ENCODE measurements around the gene TRMO. TPM values are rescaled to one million over a fixed set of nuclear protein-coding genes. Genes with fewer than 3 reads are reported as not detected.

The TRMO gene
- total RNA-seq, 1 experiment from 2014 or later, result 8.6 TPM

- no peaks in the 10 kb centered on the region for H4K20me1 ChIP-seq (ENCODE audit: control insufficient read depth, insufficient read depth, insufficient read length)
- no peaks in the 10 kb centered on the region for H3K27me3 ChIP-seq (ENCODE audit: insufficient read depth, low read length)
- no peaks in the 10 kb centered on the region for H3K79me1 ChIP-seq (ENCODE audit: insufficient read depth, low read depth, low read length, poor library complexity, severe bottlenecking)
- H3T11ph ChIP-seq (ENCODE audit: low read length), result no peak overlapping the region
- Mint-ChIP-seq H3K27ac (no peak overlapping the region), H3K36me3 (ENCODE audit: insufficient read depth in 1 of 3, low read depth in 3 of 3) (no peaks in the 10 kb centered on the region), H3K27me3 (ENCODE audit: low read depth) (peaks cover 58% of the 10 kb centered on the region), H3K9me3 (peaks cover 0 to 3% of the 10 kb centered on the region in 2 experiments; a peak in 1 of 5 replicates), H3K4me3 (no peak overlapping the region), H3K4me1 (peaks cover 9 to 10% of the 10 kb centered on the region in 2 experiments)
- DNase-seq, result peak; percentile 70
- no peak overlapping the region for H3K14ac ChIP-seq (ENCODE audit: insufficient read depth, low read length)
- TF ChIP-seq CTCF (conservative IDR thresholded peaks at IDR 0.05), result peak; percentile 93
- no peak overlapping the region for H2BK20ac ChIP-seq (ENCODE audit: low read depth, low read length, poor library complexity, severe bottlenecking)
- H3K27ac ChIP-seq (ENCODE audit: insufficient read length, low read depth, low read length), result no peak overlapping the region
- H4K5ac ChIP-seq (ENCODE audit: insufficient read length, low read depth, low read length), result no peak overlapping the region
- H3K4me1 ChIP-seq (ENCODE audit: insufficient read depth, low read length), result no peaks in the 10 kb centered on the region
- H2BK120ac ChIP-seq (ENCODE audit: low read depth, low read length, poor library complexity, severe bottlenecking), result no peak overlapping the region
- no peaks in the 10 kb centered on the region for H3K23me2 ChIP-seq (ENCODE audit: insufficient read length, low read depth, low read length, poor library complexity, severe bottlenecking)
- no peaks in the 10 kb centered on the region for H3K9me3 ChIP-seq (ENCODE audit: control insufficient read depth, low read depth, low read length)
- H2AK5ac ChIP-seq (ENCODE audit: insufficient read length, low read length), result no peak overlapping the region
- no peak overlapping the region for H2BK15ac ChIP-seq (ENCODE audit: low read depth, low read length)
- no peak overlapping the region for H2BK12ac ChIP-seq (ENCODE audit: insufficient read length, low read depth, low read length)
- no peak overlapping the region for H2AFZ ChIP-seq (ENCODE audit: low read length)
- no peak overlapping the region for H3K18ac ChIP-seq (ENCODE audit: insufficient read length, low read depth, low read length)
- no peak overlapping the region for H4K91ac ChIP-seq (ENCODE audit: insufficient read length, low read depth, low read length)
- H3K56ac ChIP-seq (ENCODE audit: insufficient read length, low read depth, low read length), result no peak overlapping the region
- no CpG with 5 or more reads among the region's 9 CpGs for WGBS (ENCODE audit: extremely low coverage, insufficient read length, low lambda C conversion rate)
- H3K9ac ChIP-seq (ENCODE audit: extremely low read depth, insufficient read length, low read length), result no peak overlapping the region
- no peak overlapping the region for H3K23ac ChIP-seq (ENCODE audit: insufficient read length, low read depth, low read length)
- no peak overlapping the region for H2BK5ac ChIP-seq (ENCODE audit: insufficient read length, low read length)
- H3K4ac ChIP-seq (ENCODE audit: low read depth, low read length), result no peak overlapping the region
- no peaks in the 10 kb centered on the region for H3K79me2 ChIP-seq (ENCODE audit: insufficient read depth, low read length)
- no peak overlapping the region for H4K8ac ChIP-seq (replicated peaks; ENCODE audit: insufficient read length, low read depth, low read length)
- H3K4me2 ChIP-seq (ENCODE audit: insufficient read depth, insufficient read length, low read length), result no peak overlapping the region
These were observed 32.1 kb downstream of the TRMO start for GRCh38 chr9:97889941-97890887.

All from H9 (cell line).